ENCODE data around the gene IRF5.

DNA sequence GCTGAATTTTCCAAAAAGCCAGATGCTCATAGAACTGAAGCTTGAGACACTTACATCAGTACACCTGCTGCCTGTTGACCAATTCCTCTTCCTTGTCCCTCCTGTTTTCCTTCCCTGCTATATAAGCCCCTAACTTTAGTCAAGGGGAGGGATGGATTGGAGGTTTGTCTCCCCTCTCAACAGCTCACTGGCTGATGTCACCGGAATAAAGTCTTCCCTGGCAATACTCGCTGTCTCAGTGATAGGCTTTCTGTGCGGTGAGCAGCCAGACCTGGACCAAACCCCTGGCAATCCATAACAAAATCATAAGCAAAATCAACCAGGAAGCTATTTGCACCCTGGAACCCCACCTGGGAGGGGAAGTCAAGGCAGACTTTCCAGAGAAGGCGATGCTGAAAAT lies 929 bp upstream of the IRF5 start:
- TF ChIP-seq, protein P1, sequence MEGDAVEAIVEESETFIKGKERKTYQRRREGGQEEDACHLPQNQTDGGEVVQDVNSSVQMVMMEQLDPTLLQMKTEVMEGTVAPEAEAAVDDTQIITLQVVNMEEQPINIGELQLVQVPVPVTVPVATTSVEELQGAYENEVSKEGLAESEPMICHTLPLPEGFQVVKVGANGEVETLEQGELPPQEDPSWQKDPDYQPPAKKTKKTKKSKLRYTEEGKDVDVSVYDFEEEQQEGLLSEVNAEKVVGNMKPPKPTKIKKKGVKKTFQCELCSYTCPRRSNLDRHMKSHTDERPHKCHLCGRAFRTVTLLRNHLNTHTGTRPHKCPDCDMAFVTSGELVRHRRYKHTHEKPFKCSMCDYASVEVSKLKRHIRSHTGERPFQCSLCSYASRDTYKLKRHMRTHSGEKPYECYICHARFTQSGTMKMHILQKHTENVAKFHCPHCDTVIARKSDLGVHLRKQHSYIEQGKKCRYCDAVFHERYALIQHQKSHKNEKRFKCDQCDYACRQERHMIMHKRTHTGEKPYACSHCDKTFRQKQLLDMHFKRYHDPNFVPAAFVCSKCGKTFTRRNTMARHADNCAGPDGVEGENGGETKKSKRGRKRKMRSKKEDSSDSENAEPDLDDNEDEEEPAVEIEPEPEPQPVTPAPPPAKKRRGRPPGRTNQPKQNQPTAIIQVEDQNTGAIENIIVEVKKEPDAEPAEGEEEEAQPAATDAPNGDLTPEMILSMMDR (IDR thresholded peaks at IDR 0.05), result no peak
- TF ChIP-seq POLR2A (IDR thresholded peaks at IDR 0.05), result no peak
